Heart left ventricle (tissue), 16 donors: ENCODE results near the gene HSBP1L1. TPM values are rescaled to one million over a fixed set of nuclear protein-coding genes. Genes with fewer than 3 reads are reported as not detected.

Experiments
- ATAC-seq, 4 donors: fragments of 200-7000 bp; cut with Tn5 transposase; one replicate each; pipeline ENCODE4 v1.9.1; 2020 to 2022; ENCODE audit warnings: moderate library complexity in 4 of 4, mild to moderate bottlenecking in 3 of 4, moderate number of reproducible peaks in 1 of 4
- DNase-seq, 5 donors: peaks; one replicate each; pipeline ENCODE4 v3.0.0-alpha.2; 2020
- H3K27ac ChIP-seq, 12 donors: fragments of 200-600 bp; sonication (generic) in 4 of 12; one replicate each; pipeline versions ENCODE4 v1.5.0 to v1.8.0; 2016 to 2022; ENCODE audit warnings: mild to moderate bottlenecking in 2 of 12
- H3K27me3 ChIP-seq, 9 donors: fragments of 200-600 bp; sonication (generic) in 2 of 9; one replicate each; pipeline versions ENCODE4 v1.5.1 to v1.8.0; 2016 to 2022; ENCODE audit warnings: mild to moderate bottlenecking in 3 of 9
- H3K36me3 ChIP-seq, 9 donors: fragments of 200-600 bp; sonication (generic) in 2 of 9; one replicate each; pipeline versions ENCODE4 v1.5.0 to v1.8.0; 2018 to 2022; ENCODE audit warnings: mild to moderate bottlenecking in 2 of 9
- H3K4me1 ChIP-seq, 12 donors: fragments of 200-600 bp; sonication (generic) in 4 of 12; one replicate each; pipeline versions ENCODE4 v1.5.0 to v1.8.0; 2016 to 2022; ENCODE audit warnings: mild to moderate bottlenecking in 3 of 12
- H3K4me3 ChIP-seq, 12 donors: fragments of 200-600 bp; sonication (generic) in 4 of 12; one replicate each; pipeline versions ENCODE4 v1.5.0 to v1.8.0; 2017 to 2022; ENCODE audit warnings: mild to moderate bottlenecking in 9 of 12, moderate library complexity in 4 of 12
- H3K9me3 ChIP-seq, 12 donors: fragments of 200-600 bp; sonication (generic) in 4 of 12; one replicate each; pipeline versions ENCODE4 v1.5.0 to v1.8.0; 2016 to 2022; ENCODE audit warnings: mild to moderate bottlenecking in 1 of 12
- CTCF ChIP-seq, 12 donors: fragments of 200-600 bp; sonication (generic) in 4 of 12; IDR thresholded peaks; one replicate each; pipeline versions ENCODE4 v1.5.0 to v1.8.0; 2018 to 2022; ENCODE audit warnings: antibody characterized with exemption in 12 of 12, mild to moderate bottlenecking in 5 of 12
- POLR2A ChIP-seq, 2 donors: fragments of 450-650 bp; IDR thresholded peaks; one replicate each; pipeline ENCODE4 v1.6.1; 2017; ENCODE audit warnings: antibody characterized with exemption in 2 of 2, mild to moderate bottlenecking in 2 of 2, moderate library complexity in 2 of 2
- WGBS, 4 donors: extraction: QIAGEN DNeasy Blood & Tissue Kit in 2 of 4; methylation state at CpG; one replicate each; pipeline versions ENCODE4 v1.1.5 to v1.1.7; 2013 to 2018; 5-methylcytosine and 5-hydroxymethylcytosine counted together
- intact Hi-C, 10 donors: fragments of 100-400 bp; cut with DNase I; formaldehyde crosslinking; loops; one replicate each; pipeline versions ENCODE4 v1.11.1 to v1.14.2; 2022
- polyA plus RNA-seq, 2 donors: library from polyadenylated mRNA; stranded (reverse); fragments of 200-250 nt; gene quantifications; one replicate each; pipeline ENCODE4 v1.2.3, GENCODE V29; 2013
- total RNA-seq, 9 donors: library from RNA; depleted of rRNA in 2 of 9; stranded (reverse); fragments of >200 nt in 2 of 9; fragmentation: NEBNext Ultra II Directional in 3 of 9; extraction: Animal tissue kit (Norgen Biotek cat#: 25700) in 3 of 9; gene quantifications; one replicate each; pipeline versions ENCODE4 v1.1.0 to v1.2.4, GENCODE V29; 2016 to 2023
- donor health status: ischemic (EF 13 %, LVEDD 7.1; RV severe dilation, severe dysfunction).
- donor health status: healthy with polysubstance abuse.
- donor health status: DM: no; HTN: yes; CAD: no.
- donor health status: DM: no; HTN: no; CAD: no.
- donor health status: ischemic (EF 25% LVEDD 6.9; RV normal size, moderate dysfunction).
- donor health status: ischemic (EF 25% LVEDD 5.7; RV mildly dilated, moderate dysfunction).
- donor health status: healthy.
- donor health status: DM: yes; HTN: yes; CAD: no.
- donor health status: ischemic (EF 35%, LVEDD 5.7; RV mildly dilated, moderate dysfunction).
- donor health status: nonischemic (EF 11% LVEDD 7.7; RV severe dilation, severe dysfunction).
- donor health status: DM: yes; HTN: yes; CAD: no.
- donor health status: PGD.
- donor health status: ischemic (EF 29% LVEDD 5.4; RV normal size, mild dysfunction).
- donor health status: nonischemic (EF 23%, LVEDD 6.1; RV moderate dilation, normal function).

The HSBP1L1 gene
- total and polyA plus RNA-seq, 11 donors: 3.6 to 27.5 (median 7.1) TPM

DNA sequence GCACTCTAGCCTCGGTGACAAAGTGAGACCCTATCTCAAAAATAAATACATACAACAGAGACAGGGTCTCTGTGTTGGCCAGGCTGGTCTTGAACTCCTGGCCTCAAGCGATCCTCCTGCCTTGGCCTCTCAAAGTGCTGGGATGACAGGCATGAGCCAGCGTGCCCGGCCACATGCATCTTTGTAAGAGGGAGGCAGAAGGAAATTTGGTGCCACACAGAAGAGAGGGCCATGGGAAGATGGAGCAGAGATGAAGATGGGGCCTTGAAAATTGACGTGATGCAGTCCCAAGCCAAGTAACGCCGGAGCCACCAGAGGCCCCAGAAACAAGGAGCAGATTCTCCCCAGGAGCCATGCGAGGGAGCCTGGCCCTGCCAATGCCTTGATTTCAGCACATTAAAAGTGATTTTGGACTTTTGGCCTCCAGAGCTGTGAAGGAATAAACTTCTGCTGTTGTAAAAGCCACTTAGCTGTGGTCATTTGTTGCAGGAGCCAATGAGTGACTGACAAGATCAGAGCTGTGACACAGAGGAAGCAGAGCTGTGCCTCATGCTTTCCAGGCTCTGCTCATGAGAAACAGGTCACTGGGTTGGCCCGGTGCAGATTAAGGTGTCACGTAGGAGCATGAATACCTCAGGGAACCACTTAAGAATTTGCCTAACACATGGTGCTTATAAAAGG is 10.3 kb upstream of the HSBP1L1 start:
- DNase-seq (no peak), ATAC-seq (no peak)
- intact Hi-C loops: loop anchor here in 4 of 10 donors (5.0 to 10.0 kb wide), 6 partner anchors 33 to 269 kb away; partner anchors contain the start of genes RBFA (in 3 of the 4), TXNL4A (in 2 of the 4) and ADNP2 (in 1 of the 4)
- 82 to 86% (median 84%) methylated on average over 10 of the region's 10 CpGs for WGBS, 4 donors
- no peak overlapping the region for H3K4me3 ChIP-seq
- H3K27me3 ChIP-seq: no peaks in the 10 kb centered on the region
- TF ChIP-seq CTCF (IDR thresholded peaks at IDR 0.05) (no peak), POLR2A (IDR thresholded peaks at IDR 0.05) (no peak)
- H3K4me1 ChIP-seq: peaks cover 0 to 28% (median 19%) of the 10 kb centered on the region in 12 donors
- H3K9me3 ChIP-seq: no peaks in the 10 kb centered on the region
- H3K27ac ChIP-seq: peak overlapping the region in 1 of 12 donors; percentile 37
- H3K36me3 ChIP-seq: peaks cover 0 to 2% (median 0%) of the 10 kb centered on the region in 9 donors

DNA sequence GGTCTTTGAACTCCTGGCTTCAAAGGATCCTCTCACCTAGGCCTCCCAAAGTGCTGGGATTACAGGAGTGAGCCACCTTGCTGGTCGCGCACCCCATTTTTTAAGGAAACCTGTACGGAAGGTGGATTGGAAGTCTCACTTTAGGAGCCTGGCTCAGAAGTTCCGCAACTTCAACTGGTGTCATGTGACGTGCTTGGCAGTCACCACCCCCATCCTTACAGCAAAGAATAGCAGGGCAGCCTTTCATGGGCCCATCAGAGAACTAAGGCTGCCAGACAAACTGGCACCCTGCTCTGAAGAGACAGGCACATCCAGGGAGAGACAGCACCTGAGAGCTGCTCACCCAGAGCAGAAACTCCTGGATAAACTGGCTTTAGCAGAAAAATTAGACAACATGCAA is 9.7 kb upstream of the HSBP1L1 start:
- H3K36me3 ChIP-seq: no peaks in the 10 kb centered on the region
- DNase-seq (peak in 1 of 5 donors; percentile 56), ATAC-seq (no peak)
- TF ChIP-seq CTCF (IDR thresholded peaks at IDR 0.05) (no peak), POLR2A (IDR thresholded peaks at IDR 0.05) (no peak)
- no peak overlapping the region for H3K4me3 ChIP-seq
- intact Hi-C loops: loop anchor here in 4 of 10 donors (5.0 to 10.0 kb wide), 6 partner anchors 33 to 270 kb away; partner anchors contain the start of genes RBFA (in 3 of the 4), TXNL4A (in 2 of the 4) and ADNP2 (in 1 of the 4)
- peak overlapping the region in 1 of 12 donors; percentile 37 for H3K27ac ChIP-seq
- no peaks in the 10 kb centered on the region for H3K27me3 ChIP-seq
- 72 to 76% (median 74%) methylated on average over 5 of the region's 5 CpGs for WGBS, 4 donors
- H3K4me1 ChIP-seq: peaks cover 0 to 22% (median 12%) of the 10 kb centered on the region in 12 donors
- no peaks in the 10 kb centered on the region for H3K9me3 ChIP-seq

DNA sequence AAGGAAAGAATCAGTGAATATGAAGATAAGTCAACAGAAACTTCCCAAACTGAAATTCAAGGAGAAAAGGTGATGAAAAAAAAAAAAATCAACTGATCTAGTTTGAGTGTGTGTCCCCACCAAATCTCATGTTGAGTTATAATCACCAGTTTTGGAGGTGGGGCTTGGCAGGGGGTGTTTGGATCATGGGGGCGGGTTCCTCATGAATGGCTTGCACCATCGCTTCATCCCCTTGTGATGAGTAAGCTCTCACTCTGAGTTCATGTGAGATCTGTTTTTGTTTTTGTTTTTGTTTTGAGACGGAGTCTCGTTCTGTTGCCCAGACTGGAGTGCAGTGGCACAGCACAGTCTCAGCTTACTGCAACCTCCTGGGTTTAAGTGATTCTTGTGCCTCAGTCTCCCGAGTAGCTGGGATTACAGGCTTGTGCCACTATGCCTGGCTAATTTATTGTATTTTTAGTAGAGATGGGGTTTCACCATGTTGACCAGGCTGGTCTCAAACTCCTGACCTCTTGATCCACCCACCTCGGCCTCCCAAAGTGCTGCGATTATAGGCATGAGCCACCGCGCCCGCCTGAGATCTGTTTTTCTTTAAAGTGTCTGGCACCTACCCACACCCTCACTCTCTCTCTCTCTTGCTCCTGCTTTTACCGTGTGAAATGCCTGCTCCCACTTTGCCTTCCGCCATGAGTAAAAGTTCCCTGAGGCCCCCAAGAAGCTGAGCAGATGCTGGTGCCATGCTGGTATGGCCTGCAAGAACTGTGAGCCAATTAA is 9.0 kb upstream of the HSBP1L1 start:
- intact Hi-C loops: loop anchor here in 2 of 10 donors (10.0 kb wide), 4 partner anchors 79 to 271 kb away; partner anchors contain the start of genes ADNP2 (in 1 of the 2) and RBFA (in 1 of the 2)
- no peak for DNase-seq

More for the DNA sequence above, 9.0 kb upstream of the HSBP1L1 start:
- no peaks in the 10 kb centered on the region for H3K36me3 ChIP-seq
- no peak for TF ChIP-seq CTCF (IDR thresholded peaks at IDR 0.05)
- no peak for TF ChIP-seq POLR2A (IDR thresholded peaks at IDR 0.05)
- ATAC-seq: no peak
- H3K4me3 ChIP-seq: no peak overlapping the region
- H3K9me3 ChIP-seq: no peaks in the 10 kb centered on the region
- H3K4me1 ChIP-seq: peaks cover 0 to 15% (median 6%) of the 10 kb centered on the region in 12 donors
- 88 to 90% (median 90%) methylated on average over 12 of the region's 12 CpGs for WGBS, 4 donors
- no peak overlapping the region for H3K27ac ChIP-seq
- no peaks in the 10 kb centered on the region for H3K27me3 ChIP-seq
